GM19099 (cell line): ENCODE results near the gene PBRM1.

Source experiments
- POLR2A ChIP-seq: IDR thresholded peaks from 3 replicates; pipeline ENCODE4 v1.6.1; 2011; ENCODE audit warnings: low read depth; ENCODE audit not compliant: insufficient read length; ENCODE audit errors: extremely low read depth

PBRM1 gene

GRCh38 chr3:52710512-52710911 is 24.8 kb upstream of the PBRM1 start:
- no peak for TF ChIP-seq POLR2A

DNA sequence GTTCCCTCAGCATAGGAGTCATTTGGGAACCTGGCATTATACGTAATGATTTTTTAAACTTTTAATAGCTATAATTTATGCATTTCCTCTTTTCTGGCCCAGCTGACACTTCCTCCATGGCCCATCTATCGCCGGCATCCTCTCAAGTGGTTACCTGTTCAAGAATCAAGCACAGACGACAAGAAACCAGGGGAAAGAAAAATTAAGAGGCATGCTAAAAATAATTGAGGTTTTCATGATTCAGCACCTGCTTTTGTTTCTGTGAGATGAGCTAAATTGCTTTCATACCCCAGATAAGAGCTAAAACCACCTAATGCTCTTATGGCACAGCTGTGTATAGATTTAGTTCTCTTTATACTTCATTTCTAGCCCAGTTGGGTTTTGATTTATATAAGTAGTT is 21.9 kb upstream of the PBRM1 start:
- TF ChIP-seq POLR2A: no peak

GRCh38 chr3:52705688-52706686 is 20.3 kb upstream of the PBRM1 start, which contains the start of the genes GLT8D1 and SPCS1:
GLT8D1 (minus strand) TSS chr3:52705791; CDS start chr3:52700460, 5,331 bp downstream.
SPCS1 (plus strand) TSS chr3:52706106; CDS start chr3:52706247, 141 bp downstream.
- peak; percentile 79 for TF ChIP-seq POLR2A

GRCh38 chr3:52705438-52705687 is 19.6 kb upstream of the PBRM1 start:
- no peak for TF ChIP-seq POLR2A

DNA sequence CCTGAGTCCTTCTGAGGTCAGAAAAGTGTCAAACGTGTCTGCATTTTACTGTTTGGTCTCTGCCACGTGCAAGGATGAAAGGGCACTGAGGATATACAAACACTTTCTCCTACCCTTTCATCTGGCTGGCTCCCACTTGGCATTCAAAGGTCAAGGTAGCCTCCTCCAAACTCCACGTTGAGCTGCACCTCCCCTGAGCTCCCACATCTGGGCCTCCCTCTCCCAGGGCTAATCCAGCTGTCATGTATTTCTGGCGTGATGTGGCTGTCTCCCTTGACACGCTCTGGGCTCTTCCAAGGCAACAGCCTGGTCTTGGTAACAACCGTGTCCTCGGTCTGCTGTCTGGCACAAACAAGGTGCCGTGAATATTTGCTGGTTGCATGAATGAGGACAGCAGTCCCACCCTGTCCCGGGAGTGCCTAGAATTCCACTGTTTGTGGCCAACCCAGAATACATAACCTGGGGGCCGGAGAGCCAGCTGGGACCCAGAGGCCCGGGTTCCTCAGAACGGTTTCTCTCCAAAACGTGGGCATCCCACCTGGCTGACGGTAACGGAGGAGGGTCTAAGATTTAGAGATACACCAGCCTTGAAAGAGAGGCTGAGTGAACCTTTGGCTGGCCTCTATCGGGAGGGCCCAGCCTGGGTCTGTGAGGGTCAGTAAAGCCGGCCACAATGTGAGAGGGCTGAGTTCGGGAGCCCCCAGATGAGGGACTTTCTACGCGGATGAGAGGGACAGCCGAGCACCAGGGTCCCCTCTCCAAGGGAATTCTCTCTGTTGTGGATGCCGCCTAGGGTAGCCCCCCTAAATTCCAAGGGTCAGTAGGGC is 19.1 kb upstream of the PBRM1 start:
- TF ChIP-seq POLR2A: no peak

GRCh38 chr3:52703341-52703740 is 17.6 kb upstream of the PBRM1 start:
- no peak for TF ChIP-seq POLR2A

- peak; percentile 12 for TF ChIP-seq POLR2A
Observed at GRCh38 chr3:52697632-52697965, 11.9 kb upstream of the PBRM1 start.

GRCh38 chr3:52696830-52697631 is 11.3 kb upstream of the PBRM1 start:
- TF ChIP-seq POLR2A: no peak

GRCh38 chr3:52695798-52696671 is 10.3 kb upstream of the PBRM1 start:
- TF ChIP-seq POLR2A: no peak

GRCh38 chr3:52694528-52695189 is 8.9 kb upstream of the PBRM1 start:
- no peak for TF ChIP-seq POLR2A

- TF ChIP-seq POLR2A: no peak
Observed at GRCh38 chr3:52693071-52693470, 7.4 kb upstream of the PBRM1 start.

GRCh38 chr3:52690560-52690959 is 4.8 kb upstream of the PBRM1 start:
- TF ChIP-seq POLR2A: no peak

- no peak for TF ChIP-seq POLR2A
Observed at GRCh38 chr3:52689151-52689550, 3.4 kb upstream of the PBRM1 start.

DNA sequence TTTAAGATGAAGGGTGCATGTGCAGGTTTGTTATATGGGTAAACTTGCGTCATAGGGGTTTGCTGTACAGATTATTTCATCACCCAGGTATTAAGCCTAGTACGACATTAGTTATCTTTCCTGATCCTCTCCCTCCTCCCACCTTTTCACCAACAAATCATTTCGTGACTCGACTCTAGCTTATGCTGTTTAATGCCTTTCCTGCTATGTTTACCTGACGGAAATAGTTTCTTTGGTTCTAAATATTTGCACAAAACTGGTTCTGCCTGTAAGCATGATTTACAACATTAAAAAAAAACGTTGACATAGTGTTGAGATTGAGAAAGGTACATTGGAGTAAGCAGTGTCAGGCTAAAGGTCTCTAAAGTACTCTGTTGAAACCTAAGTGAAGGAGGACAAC is 2.6 kb upstream of the PBRM1 start:
- TF ChIP-seq POLR2A: no peak
